Measurements from ENCODE around the gene ITGAE. TPM values are rescaled to one million over a fixed set of nuclear protein-coding genes. Genes with fewer than 3 reads are reported as not detected.

ITGAE gene
- total and polyA plus RNA-seq, 8 donors, result 4.4 to 29.0 (median 7.0) TPM

GRCh38 chr17:3771140-3771539 is 29.8 kb downstream of the ITGAE start:
- H3K9me3 ChIP-seq, result no peaks in the 10 kb centered on the region
- intact Hi-C loops (cut with DNase I), result no loop called here
- WGBS, 2 donors, result 69 to 76% methylated on average over 16 of the region's 16 CpGs
- H3K27ac ChIP-seq, result no peak overlapping the region
- no peak overlapping the region for H3K4me3 ChIP-seq
- no peak for TF ChIP-seq CTCF (IDR thresholded peaks at IDR 0.05)
- DNase-seq, result no peak
- H3K36me3 ChIP-seq, result no peaks in the 10 kb centered on the region
- no peaks in the 10 kb centered on the region for H3K27me3 ChIP-seq
- ATAC-seq, result no peak
- FAIRE-seq, result no peak
- no peaks in the 10 kb centered on the region for H3K4me1 ChIP-seq

- Histone ChIP-seq H3K27ac (no peak overlapping the region), H3K36me3 (no peaks in the 10 kb centered on the region), H3K9me3 (no peaks in the 10 kb centered on the region), H3K4me3 (no peak overlapping the region), H3K27me3 (no peaks in the 10 kb centered on the region), H3K4me1 (no peaks in the 10 kb centered on the region)
- no peak for DNase-seq
- WGBS, 2 donors, result 55 to 59% methylated on average over 8 of the region's 8 CpGs
- intact Hi-C loops (cut with DNase I), result no loop called here
- peak in 2 of 4 donors; percentile 8 to 30 for ATAC-seq
- no peak for TF ChIP-seq CTCF (IDR thresholded peaks at IDR 0.05)
- no peak for FAIRE-seq
These were observed 30.5 kb downstream of the ITGAE start for GRCh38 chr17:3770466-3770865.

GRCh38 chr17:3768769-3769168 is 32.2 kb downstream of the ITGAE start:
- FAIRE-seq (no peak), DNase-seq (no peak), ATAC-seq (no peak)
- Histone ChIP-seq H3K9me3 (no peaks in the 10 kb centered on the region), H3K27ac (no peak overlapping the region), H3K4me1 (no peaks in the 10 kb centered on the region), H3K27me3 (no peaks in the 10 kb centered on the region), H3K36me3 (no peaks in the 10 kb centered on the region), H3K4me3 (no peak overlapping the region)
- 65 to 70% methylated on average over 8 of the region's 8 CpGs for WGBS, 2 donors
- no peak for TF ChIP-seq CTCF (IDR thresholded peaks at IDR 0.05)
- intact Hi-C loops (cut with DNase I), result no loop called here

- intact Hi-C loops (cut with DNase I), result no loop called here
- Histone ChIP-seq H3K27ac (no peak overlapping the region), H3K9me3 (no peaks in the 10 kb centered on the region), H3K27me3 (no peaks in the 10 kb centered on the region), H3K36me3 (no peaks in the 10 kb centered on the region), H3K4me1 (no peaks in the 10 kb centered on the region), H3K4me3 (no peak overlapping the region)
- no peak for TF ChIP-seq CTCF (IDR thresholded peaks at IDR 0.05)
- no peak for DNase-seq
- no peak for ATAC-seq
- 84 to 88% methylated on average over 8 to 9 of the region's 9 CpGs for WGBS, 2 donors
- no peak for FAIRE-seq
These were observed 32.6 kb downstream of the ITGAE start for GRCh38 chr17:3768341-3768740.

- no peak for TF ChIP-seq CTCF (IDR thresholded peaks at IDR 0.05)
These were observed 34.2 kb downstream of the ITGAE start for GRCh38 chr17:3766779-3767178.

More at GRCh38 chr17:3766779-3767178, 34.2 kb downstream of the ITGAE start:
- Histone ChIP-seq H3K9me3 (no peaks in the 10 kb centered on the region), H3K27ac (no peak overlapping the region), H3K27me3 (no peaks in the 10 kb centered on the region), H3K36me3 (no peaks in the 10 kb centered on the region), H3K4me3 (no peak overlapping the region), H3K4me1 (no peaks in the 10 kb centered on the region)
- no peak for DNase-seq
- intact Hi-C loops (cut with DNase I), result no loop called here
- FAIRE-seq, result no peak
- 88 to 91% methylated on average over 8 of the region's 8 CpGs for WGBS, 2 donors
- no peak for ATAC-seq
